ENCODE data around the gene ASTN2. TPM values are rescaled to one million over a fixed set of nuclear protein-coding genes. Genes with fewer than 3 reads are reported as not detected.

The ASTN2 gene
- total RNA-seq, 1 donor, result 5.6 TPM

GRCh38 chr9:116525611-116526010 is 889.2 kb downstream of the ASTN2 start:
- no peak for DNase-seq (ENCODE audit: low read depth)
- H3K4me3 ChIP-seq (ENCODE audit: low read depth, low read length), result no peak overlapping the region
- TF ChIP-seq CTCF (IDR thresholded peaks at IDR 0.05; ENCODE audit: insufficient read depth, low read length), result no peak

GRCh38 chr9:116524778-116525470 is 889.9 kb downstream of the ASTN2 start:
- DNase-seq (ENCODE audit: low read depth), result no peak
- TF ChIP-seq CTCF (IDR thresholded peaks at IDR 0.05; ENCODE audit: insufficient read depth, low read length), result no peak
- H3K4me3 ChIP-seq (ENCODE audit: low read depth, low read length), result no peak overlapping the region

- DNase-seq (ENCODE audit: low read depth), result no peak
- no peak for TF ChIP-seq CTCF (IDR thresholded peaks at IDR 0.05; ENCODE audit: insufficient read depth, low read length)
- H3K4me3 ChIP-seq (ENCODE audit: low read depth, low read length), result no peak overlapping the region
Observed at GRCh38 chr9:116520218-116520617, 894.6 kb downstream of the ASTN2 start.

- no peak for DNase-seq (ENCODE audit: low read depth)
- no peak for TF ChIP-seq CTCF (IDR thresholded peaks at IDR 0.05; ENCODE audit: insufficient read depth, low read length)
Observed at GRCh38 chr9:116516456-116516855, 898.4 kb downstream of the ASTN2 start.

GRCh38 chr9:116515541-116515940 is 899.3 kb downstream of the ASTN2 start:
- no peak for TF ChIP-seq CTCF (IDR thresholded peaks at IDR 0.05; ENCODE audit: insufficient read depth, low read length)
- no peak for DNase-seq (ENCODE audit: low read depth)
- no peak overlapping the region for H3K4me3 ChIP-seq (ENCODE audit: low read depth, low read length)

More at GRCh38 chr9:116516456-116516855, 898.4 kb downstream of the ASTN2 start:
- no peak overlapping the region for H3K4me3 ChIP-seq (ENCODE audit: low read depth, low read length)

- TF ChIP-seq CTCF (IDR thresholded peaks at IDR 0.05; ENCODE audit: insufficient read depth, low read length), result no peak
- H3K4me3 ChIP-seq (ENCODE audit: low read depth, low read length), result no peak overlapping the region
- peak; percentile 35 for DNase-seq (ENCODE audit: low read depth)
Observed at GRCh38 chr9:116506685-116507084, 908.2 kb downstream of the ASTN2 start.

All from fibroblast of the aortic adventitia (primary cell).